Right cardiac atrium (tissue), 5 donors: ENCODE results near the gene EPS8L1. TPM values are rescaled to one million over a fixed set of nuclear protein-coding genes. Genes with fewer than 3 reads are reported as not detected.
"Not testable (repeated sequence)": the region's sequence is repeated elsewhere in the genome, so short reads cannot be mapped to it uniquely, and the experiment has no call there.

Experiments used
- ATAC-seq, 2 donors: fragments of 200-7000 bp; cut with Tn5 transposase; one replicate each; pipeline versions ENCODE4 v1.8.0 to v1.9.1; 2020; ENCODE audit warnings: moderate library complexity in 2 of 2, mild to moderate bottlenecking in 1 of 2
- DNase-seq, 3 donors: peaks; one replicate each; pipeline ENCODE4 v3.0.0-alpha.2; 2020
- H3K27ac ChIP-seq: one replicate; pipeline ENCODE4 v1.5.1; 2013; ENCODE audit warnings: mild to moderate bottlenecking, low read length, control low read depth, moderate library complexity
- H3K27me3 ChIP-seq: one replicate; pipeline ENCODE4 v1.6.1; 2013; ENCODE audit not compliant: control insufficient read depth, insufficient read depth
- H3K4me1 ChIP-seq: one replicate; pipeline ENCODE4 v1.6.1; 2013; ENCODE audit warnings: low read length; ENCODE audit not compliant: control insufficient read depth, insufficient read depth
- H3K4me3 ChIP-seq: one replicate; pipeline ENCODE4 v1.5.1; 2013; ENCODE audit warnings: low read length, control low read depth
- H3K9me3 ChIP-seq: one replicate; pipeline ENCODE4 v1.6.1; 2013; ENCODE audit warnings: low read length; ENCODE audit not compliant: control insufficient read depth
- WGBS: extraction: QIAGEN DNeasy Blood & Tissue Kit; methylation state at CpG from one replicate; pipeline ENCODE4 v1.1.7; 2013; 5-methylcytosine and 5-hydroxymethylcytosine counted together
- intact Hi-C, 4 donors: fragments of 100-400 bp; cut with DNase I; formaldehyde crosslinking; loops; one replicate each; pipeline versions ENCODE4 v1.11.0 to v1.14.0; 2022 to 2023
- polyA plus RNA-seq: library from polyadenylated mRNA; stranded (reverse); fragments of 200-250 nt; gene quantifications from one replicate; pipeline ENCODE4 v1.2.3, GENCODE V29; 2013
- total RNA-seq, 4 donors: library from RNA; stranded (reverse); fragmentation: NEBNext Ultra II Directional; extraction: Animal tissue kit (Norgen Biotek cat#: 25700); gene quantifications; one replicate each; pipeline ENCODE4 v1.2.1, GENCODE V29; 2021
- donor health status: healthy with polysubstance abuse.
- donor health status: DM: no; HTN: yes; CAD: no.
- donor health status: DM: no; HTN: no; CAD: no.
- donor health status: DM: no; HTN: yes; CAD: no; lungs with severe emphysema.
- donor health status: DM: yes; HTN: yes; CAD: no.

Gene EPS8L1
- total and polyA plus RNA-seq, 5 donors: 0.78 to 2.2 (median 1.2) TPM

GRCh38 chr19:55097864-55098715 lies 22.4 kb downstream of the EPS8L1 start:
- no peaks in the 10 kb centered on the region for H3K27me3 ChIP-seq
- ATAC-seq (peak in 1 of 2 donors; percentile 6), DNase-seq (peak in 2 of 3 donors; percentile 25 to 43)
- no peak overlapping the region for H3K4me3 ChIP-seq
- intact Hi-C loops: no loop called here
- WGBS: 92% methylated on average over 23 of the region's 23 CpGs
- no peak overlapping the region for H3K27ac ChIP-seq
- H3K9me3 ChIP-seq: no peaks in the 10 kb centered on the region
- no peaks in the 10 kb centered on the region for H3K4me1 ChIP-seq

GRCh38 chr19:55098716-55099556 lies 23.3 kb downstream of the EPS8L1 start:
- peak; percentile 5 to 20 for ATAC-seq
- Histone ChIP-seq H3K4me1 (no peaks in the 10 kb centered on the region), H3K27ac (no peak overlapping the region), H3K4me3 (no peak overlapping the region), H3K27me3 (no peaks in the 10 kb centered on the region), H3K9me3 (no peaks in the 10 kb centered on the region)
- 87% methylated on average over 27 of the region's 27 CpGs for WGBS
- DNase-seq: peak in 1 of 3 donors; percentile 61
- intact Hi-C loops: no loop called here

DNA sequence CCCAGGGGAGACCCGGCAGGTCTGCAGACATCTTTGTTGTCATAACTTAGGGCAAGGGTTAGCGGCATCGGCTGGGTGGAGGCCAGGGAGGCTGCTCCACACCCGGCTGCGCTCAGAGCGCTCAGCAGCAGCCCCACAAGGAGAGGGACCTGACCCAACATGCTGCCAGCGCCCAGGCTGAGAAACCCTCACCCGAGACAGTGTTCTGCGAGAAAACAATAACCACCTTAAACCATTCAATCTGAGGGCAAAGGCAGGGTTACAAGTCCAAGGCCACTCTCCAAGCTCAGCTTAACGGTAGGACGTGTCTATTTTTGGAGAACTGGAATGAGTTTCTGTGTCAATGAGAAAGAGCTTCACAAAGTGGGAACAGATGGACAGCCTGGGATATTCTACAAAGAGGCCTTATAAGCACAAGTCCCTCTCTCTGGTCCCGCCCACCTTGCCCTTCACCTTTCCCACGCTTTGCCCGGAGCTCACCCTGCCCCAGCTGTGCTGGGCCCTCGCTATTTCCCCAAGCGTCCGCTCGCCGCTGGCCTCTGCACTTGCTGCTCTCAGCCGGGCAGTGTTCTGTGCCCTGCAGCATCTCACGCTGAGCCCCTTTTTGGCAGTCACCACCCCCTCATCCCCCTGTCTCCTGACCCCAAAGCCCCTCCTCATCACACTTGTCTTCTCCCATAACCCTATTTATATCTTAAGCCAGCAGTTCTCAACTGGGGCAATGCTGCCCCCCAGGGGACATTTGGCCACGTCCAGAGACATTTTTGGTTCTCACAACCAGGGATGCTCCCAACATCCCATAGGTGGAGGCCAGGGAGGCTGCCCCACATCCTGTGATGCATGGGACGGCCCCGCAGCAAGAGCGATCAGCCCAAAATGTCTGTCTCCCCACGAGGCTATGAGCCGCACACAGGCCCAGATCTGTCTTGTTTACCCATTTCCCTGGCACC lies 24.2 kb downstream of the EPS8L1 start:
- H3K4me3 ChIP-seq: no peak overlapping the region
- peak overlapping the region; percentile 31 for H3K27ac ChIP-seq
- ATAC-seq: no peak

GRCh38 chr19:55101261-55101660 lies 25.6 kb downstream of the EPS8L1 start:
- Histone ChIP-seq H3K27me3 (no peaks in the 10 kb centered on the region), H3K4me3 (no peak overlapping the region), H3K27ac (no peak overlapping the region), H3K9me3 (no peaks in the 10 kb centered on the region), H3K4me1 (no peaks in the 10 kb centered on the region)
- intact Hi-C loops: no loop called here
- WGBS: 84% methylated on average over 10 of the region's 10 CpGs
- no peak for DNase-seq
- ATAC-seq: no peak

More for the DNA sequence above, 24.2 kb downstream of the EPS8L1 start:
- peak in 1 of 3 donors; percentile 68 for DNase-seq
- WGBS: 81% methylated on average over 27 of the region's 27 CpGs
- H3K9me3 ChIP-seq: no peaks in the 10 kb centered on the region
- H3K27me3 ChIP-seq: no peaks in the 10 kb centered on the region
- intact Hi-C loops: no loop called here
- H3K4me1 ChIP-seq: no peaks in the 10 kb centered on the region

DNA sequence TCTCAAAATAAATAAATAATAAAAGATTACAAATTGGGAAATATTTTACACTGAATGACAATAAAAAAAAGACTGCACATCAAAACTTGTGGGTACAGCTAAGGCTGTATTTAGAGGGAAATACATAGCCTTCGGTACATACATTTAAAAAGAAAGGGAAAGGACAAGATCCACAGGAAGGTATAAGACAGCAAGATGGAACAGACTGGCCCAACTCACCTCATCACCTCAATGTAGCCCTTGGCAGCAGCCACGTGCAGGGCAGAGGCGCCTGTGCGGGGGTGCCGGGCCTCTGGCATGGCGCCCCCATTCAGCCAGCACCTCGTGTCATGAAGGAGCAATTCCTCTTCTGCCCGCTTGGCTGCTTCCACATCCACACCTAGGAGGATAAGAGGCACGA lies 27.5 kb downstream of the EPS8L1 start:
- Histone ChIP-seq H3K4me3 (no peak overlapping the region), H3K27ac (no peak overlapping the region), H3K27me3 (no peaks in the 10 kb centered on the region), H3K4me1 (no peaks in the 10 kb centered on the region), H3K9me3 (no peaks in the 10 kb centered on the region)
- DNase-seq (peak in 1 of 3 donors; percentile 30), ATAC-seq (no peak)
- intact Hi-C loops: no loop called here
- WGBS: 98% methylated on average over 9 of the region's 9 CpGs

DNA sequence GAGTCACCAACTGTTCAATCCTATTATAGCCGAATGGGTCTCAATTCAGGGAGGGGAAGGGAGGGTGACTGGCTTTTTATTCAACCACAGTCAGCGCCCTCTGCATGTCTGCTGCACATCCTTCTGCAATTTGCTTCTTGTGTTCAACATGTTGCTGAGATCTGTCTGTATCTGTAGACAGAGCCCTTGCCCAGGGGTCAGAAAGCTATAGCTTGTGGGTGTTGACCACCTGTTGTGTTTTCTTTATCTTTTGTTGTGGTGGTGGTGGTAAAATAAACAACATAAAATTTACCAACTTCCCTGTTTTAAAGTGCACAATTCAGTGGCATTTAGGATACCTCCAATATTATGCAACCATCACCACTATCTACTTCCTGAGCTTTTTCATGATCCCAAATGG lies 29.6 kb downstream of the EPS8L1 start:
- H3K4me3 ChIP-seq: no peak overlapping the region
- no peaks in the 10 kb centered on the region for H3K9me3 ChIP-seq
- DNase-seq (no peak), ATAC-seq (no peak)
- intact Hi-C loops: no loop called here
- 81% methylated on average over 2 of the region's 2 CpGs for WGBS
- no peaks in the 10 kb centered on the region for H3K4me1 ChIP-seq
- no peaks in the 10 kb centered on the region for H3K27me3 ChIP-seq
- no peak overlapping the region for H3K27ac ChIP-seq

DNA sequence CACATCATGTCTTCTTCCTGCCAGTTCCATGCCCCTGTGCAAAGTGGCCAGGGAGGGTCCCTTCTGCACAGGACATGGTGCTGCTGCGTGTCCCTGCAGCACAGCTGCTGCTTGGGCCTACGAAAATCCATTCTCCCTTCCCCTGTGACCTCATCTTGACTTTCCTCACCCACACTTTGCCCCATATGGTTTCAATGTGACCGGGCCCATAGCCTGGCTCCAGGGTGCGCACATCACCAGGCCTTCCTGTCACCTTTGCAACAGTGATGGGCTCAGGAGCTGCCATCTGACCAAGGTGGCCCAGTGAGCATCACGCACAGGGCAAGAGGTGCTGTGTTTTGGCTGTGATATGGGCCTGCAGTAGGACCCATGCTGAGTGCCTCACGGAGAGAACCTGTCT lies 30.9 kb downstream of the EPS8L1 start:
- H3K4me1 ChIP-seq: peaks cover under 1% of the 10 kb centered on the region
- H3K27ac ChIP-seq: no peak overlapping the region
- no peaks in the 10 kb centered on the region for H3K27me3 ChIP-seq
- no peak overlapping the region for H3K4me3 ChIP-seq
- ATAC-seq (no peak), DNase-seq (no peak)
- H3K9me3 ChIP-seq: no peaks in the 10 kb centered on the region
- 90% methylated on average over 6 of the region's 6 CpGs for WGBS
- intact Hi-C loops: no loop called here

- DNase-seq, H3K4me1 ChIP-seq, H3K27ac ChIP-seq, H3K4me3 ChIP-seq, H3K27me3 ChIP-seq, intact Hi-C loops, H3K9me3 ChIP-seq, ATAC-seq: not testable (repeated sequence)
- over 99% methylated on average over 3 of the region's 3 CpGs for WGBS
Observed at GRCh38 chr19:55107252-55107651, 31.6 kb downstream of the EPS8L1 start.

- DNase-seq (no peak), ATAC-seq (no peak)
- Histone ChIP-seq H3K4me1 (peaks cover 13% of the 10 kb centered on the region), H3K4me3 (no peak overlapping the region), H3K27ac (no peak overlapping the region), H3K27me3 (no peaks in the 10 kb centered on the region), H3K9me3 (no peaks in the 10 kb centered on the region)
- intact Hi-C loops: no loop called here
- WGBS: 83% methylated on average over 20 of the region's 20 CpGs
Observed at GRCh38 chr19:55109527-55110291, 34.0 kb downstream of the EPS8L1 start.
